ENCODE results near the gene ADGRG2.

Gene ADGRG2

DNA sequence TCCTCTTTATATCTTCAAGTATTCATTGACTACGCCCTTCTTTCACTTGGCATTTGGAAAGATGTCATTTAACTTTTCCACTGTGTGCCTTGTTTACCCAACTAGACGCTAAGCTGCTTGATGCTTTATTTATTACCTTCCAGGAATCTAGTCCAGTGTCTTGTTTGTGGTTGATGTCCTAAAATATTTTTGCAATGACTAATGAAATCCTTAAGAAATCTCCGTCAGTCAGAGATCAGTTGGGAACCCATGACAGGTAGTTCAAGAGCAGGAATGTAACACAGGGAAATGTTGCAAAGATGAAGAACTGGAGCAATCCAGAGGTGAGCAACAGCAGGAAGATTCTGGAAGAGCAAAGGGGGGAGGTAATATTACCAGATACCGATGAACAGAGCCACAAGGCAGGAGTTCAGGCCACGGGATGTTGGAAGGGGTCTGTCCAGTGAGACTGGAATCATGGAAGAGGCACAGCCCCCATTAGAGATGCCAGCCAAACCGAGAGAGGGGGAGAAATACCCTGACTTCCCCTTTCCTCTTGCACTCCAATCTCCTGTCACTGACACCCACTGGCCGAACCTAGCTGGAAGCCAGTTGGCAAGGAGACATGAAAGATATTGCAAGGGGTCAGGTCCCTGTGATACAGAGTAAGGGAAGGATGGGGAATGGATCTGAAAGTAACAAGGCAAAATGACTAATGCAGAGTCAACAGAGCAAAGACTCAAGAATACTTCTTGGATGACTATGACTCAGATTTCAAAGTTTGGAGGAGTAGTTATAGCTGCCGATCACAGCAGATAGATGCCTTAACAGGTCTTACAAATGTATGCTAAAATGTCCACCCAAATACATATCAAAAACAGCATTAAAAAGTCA is 75.7 kb downstream of the ADGRG2 start:
- no peak for TF ChIP-seq ZC3H10 (CRISPR knock-in tag; IDR thresholded peaks at IDR 0.05)
- no peak for TF ChIP-seq BACH2 (CRISPR knock-in tag; IDR thresholded peaks at IDR 0.05; ENCODE audit: borderline replicate concordance)
- TF ChIP-seq ZFP3 (CRISPR knock-in tag; IDR thresholded peaks at IDR 0.05), result no peak
- no peak for TF ChIP-seq ZNF70 (CRISPR knock-in tag; IDR thresholded peaks at IDR 0.05)
- TF ChIP-seq, protein P1, sequence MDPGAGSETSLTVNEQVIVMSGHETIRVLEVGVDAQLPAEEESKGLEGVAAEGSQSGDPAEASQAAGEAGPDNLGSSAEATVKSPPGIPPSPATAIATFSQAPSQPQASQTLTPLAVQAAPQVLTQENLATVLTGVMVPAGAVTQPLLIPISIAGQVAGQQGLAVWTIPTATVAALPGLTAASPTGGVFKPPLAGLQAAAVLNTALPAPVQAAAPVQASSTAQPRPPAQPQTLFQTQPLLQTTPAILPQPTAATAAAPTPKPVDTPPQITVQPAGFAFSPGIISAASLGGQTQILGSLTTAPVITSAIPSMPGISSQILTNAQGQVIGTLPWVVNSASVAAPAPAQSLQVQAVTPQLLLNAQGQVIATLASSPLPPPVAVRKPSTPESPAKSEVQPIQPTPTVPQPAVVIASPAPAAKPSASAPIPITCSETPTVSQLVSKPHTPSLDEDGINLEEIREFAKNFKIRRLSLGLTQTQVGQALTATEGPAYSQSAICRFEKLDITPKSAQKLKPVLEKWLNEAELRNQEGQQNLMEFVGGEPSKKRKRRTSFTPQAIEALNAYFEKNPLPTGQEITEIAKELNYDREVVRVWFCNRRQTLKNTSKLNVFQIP (CRISPR knock-in tag; IDR thresholded peaks at IDR 0.05; ENCODE audit: borderline replicate concordance, low read depth), result no peak
- TF ChIP-seq, protein P2, sequence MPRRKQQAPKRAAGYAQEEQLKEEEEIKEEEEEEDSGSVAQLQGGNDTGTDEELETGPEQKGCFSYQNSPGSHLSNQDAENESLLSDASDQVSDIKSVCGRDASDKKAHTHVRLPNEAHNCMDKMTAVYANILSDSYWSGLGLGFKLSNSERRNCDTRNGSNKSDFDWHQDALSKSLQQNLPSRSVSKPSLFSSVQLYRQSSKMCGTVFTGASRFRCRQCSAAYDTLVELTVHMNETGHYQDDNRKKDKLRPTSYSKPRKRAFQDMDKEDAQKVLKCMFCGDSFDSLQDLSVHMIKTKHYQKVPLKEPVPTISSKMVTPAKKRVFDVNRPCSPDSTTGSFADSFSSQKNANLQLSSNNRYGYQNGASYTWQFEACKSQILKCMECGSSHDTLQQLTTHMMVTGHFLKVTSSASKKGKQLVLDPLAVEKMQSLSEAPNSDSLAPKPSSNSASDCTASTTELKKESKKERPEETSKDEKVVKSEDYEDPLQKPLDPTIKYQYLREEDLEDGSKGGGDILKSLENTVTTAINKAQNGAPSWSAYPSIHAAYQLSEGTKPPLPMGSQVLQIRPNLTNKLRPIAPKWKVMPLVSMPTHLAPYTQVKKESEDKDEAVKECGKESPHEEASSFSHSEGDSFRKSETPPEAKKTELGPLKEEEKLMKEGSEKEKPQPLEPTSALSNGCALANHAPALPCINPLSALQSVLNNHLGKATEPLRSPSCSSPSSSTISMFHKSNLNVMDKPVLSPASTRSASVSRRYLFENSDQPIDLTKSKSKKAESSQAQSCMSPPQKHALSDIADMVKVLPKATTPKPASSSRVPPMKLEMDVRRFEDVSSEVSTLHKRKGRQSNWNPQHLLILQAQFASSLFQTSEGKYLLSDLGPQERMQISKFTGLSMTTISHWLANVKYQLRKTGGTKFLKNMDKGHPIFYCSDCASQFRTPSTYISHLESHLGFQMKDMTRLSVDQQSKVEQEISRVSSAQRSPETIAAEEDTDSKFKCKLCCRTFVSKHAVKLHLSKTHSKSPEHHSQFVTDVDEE (CRISPR knock-in tag; IDR thresholded peaks at IDR 0.05), result no peak
- TF ChIP-seq TCF4 (CRISPR knock-in tag; IDR thresholded peaks at IDR 0.05; ENCODE audit: borderline replicate concordance), result no peak
- TF ChIP-seq GLIS3 (CRISPR knock-in tag; IDR thresholded peaks at IDR 0.05), result no peak
- no peak for TF ChIP-seq SNAI2 (CRISPR knock-in tag; IDR thresholded peaks at IDR 0.05)
- no peak for TF ChIP-seq ZNF8 (CRISPR knock-in tag; IDR thresholded peaks at IDR 0.05)
- TF ChIP-seq, protein P3, sequence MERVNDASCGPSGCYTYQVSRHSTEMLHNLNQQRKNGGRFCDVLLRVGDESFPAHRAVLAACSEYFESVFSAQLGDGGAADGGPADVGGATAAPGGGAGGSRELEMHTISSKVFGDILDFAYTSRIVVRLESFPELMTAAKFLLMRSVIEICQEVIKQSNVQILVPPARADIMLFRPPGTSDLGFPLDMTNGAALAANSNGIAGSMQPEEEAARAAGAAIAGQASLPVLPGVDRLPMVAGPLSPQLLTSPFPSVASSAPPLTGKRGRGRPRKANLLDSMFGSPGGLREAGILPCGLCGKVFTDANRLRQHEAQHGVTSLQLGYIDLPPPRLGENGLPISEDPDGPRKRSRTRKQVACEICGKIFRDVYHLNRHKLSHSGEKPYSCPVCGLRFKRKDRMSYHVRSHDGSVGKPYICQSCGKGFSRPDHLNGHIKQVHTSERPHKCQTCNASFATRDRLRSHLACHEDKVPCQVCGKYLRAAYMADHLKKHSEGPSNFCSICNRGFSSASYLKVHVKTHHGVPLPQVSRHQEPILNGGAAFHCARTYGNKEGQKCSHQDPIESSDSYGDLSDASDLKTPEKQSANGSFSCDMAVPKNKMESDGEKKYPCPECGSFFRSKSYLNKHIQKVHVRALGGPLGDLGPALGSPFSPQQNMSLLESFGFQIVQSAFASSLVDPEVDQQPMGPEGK (CRISPR knock-in tag; IDR thresholded peaks at IDR 0.05; ENCODE audit: borderline replicate concordance), result no peak
- TF ChIP-seq RARB (CRISPR knock-in tag; IDR thresholded peaks at IDR 0.05), result no peak
- no peak for TF ChIP-seq ESRRG (CRISPR knock-in tag; IDR thresholded peaks at IDR 0.05)
- no peak for TF ChIP-seq ZNF565 (CRISPR knock-in tag; conservative IDR thresholded peaks at IDR 0.05; ENCODE audit: low read depth)
- TF ChIP-seq CSDC2 (CRISPR knock-in tag; IDR thresholded peaks at IDR 0.05), result no peak
- ATAC-seq, result no peak

DNA sequence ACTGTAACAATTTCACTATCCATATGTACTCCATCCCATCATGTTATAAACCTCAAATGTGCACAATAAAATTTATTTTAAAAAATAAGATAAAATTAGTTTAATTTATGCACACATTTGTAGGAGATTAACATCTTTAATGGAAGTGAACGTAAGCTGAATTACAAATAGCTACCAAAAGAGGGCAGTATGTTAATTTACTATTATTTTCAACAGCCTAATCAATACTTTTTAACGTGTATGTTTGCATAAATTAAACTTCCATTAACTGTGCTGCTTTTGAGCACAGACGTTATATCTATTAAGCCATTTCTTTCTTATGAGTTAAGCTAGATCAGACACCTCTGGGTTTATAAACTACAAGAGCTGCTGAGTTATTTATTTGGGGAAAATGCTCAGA is 81.9 kb downstream of the ADGRG2 start:
- no peak for ATAC-seq
- TF ChIP-seq TOX (CRISPR knock-in tag; IDR thresholded peaks at IDR 0.05; ENCODE audit: borderline replicate concordance) (no peak), ZFP3 (CRISPR knock-in tag; IDR thresholded peaks at IDR 0.05) (no peak)

DNA sequence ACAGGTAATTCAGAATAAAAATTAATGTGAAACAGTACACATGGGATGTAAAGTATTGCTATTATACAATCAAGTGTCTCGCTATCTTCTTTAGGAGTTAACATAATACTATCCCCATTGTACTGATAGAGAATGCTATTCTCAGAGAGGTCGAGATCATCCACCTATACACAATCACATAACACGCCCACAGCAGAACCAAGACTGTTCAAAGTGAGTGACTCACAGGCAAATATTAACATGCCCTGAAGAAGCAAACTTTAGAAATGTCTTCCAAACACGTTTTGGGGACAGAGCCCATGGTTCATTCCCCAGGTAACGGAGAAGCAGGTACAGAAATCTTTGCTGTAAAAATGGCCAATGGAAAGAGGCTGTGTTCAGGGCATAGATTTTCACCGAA is 88.2 kb downstream of the ADGRG2 start:
- TF ChIP-seq ISL1 (CRISPR knock-in tag; IDR thresholded peaks at IDR 0.05) (no peak), CSDC2 (CRISPR knock-in tag; IDR thresholded peaks at IDR 0.05) (no peak), SNAI2 (CRISPR knock-in tag; IDR thresholded peaks at IDR 0.05) (no peak)
- TF ChIP-seq, protein P4, sequence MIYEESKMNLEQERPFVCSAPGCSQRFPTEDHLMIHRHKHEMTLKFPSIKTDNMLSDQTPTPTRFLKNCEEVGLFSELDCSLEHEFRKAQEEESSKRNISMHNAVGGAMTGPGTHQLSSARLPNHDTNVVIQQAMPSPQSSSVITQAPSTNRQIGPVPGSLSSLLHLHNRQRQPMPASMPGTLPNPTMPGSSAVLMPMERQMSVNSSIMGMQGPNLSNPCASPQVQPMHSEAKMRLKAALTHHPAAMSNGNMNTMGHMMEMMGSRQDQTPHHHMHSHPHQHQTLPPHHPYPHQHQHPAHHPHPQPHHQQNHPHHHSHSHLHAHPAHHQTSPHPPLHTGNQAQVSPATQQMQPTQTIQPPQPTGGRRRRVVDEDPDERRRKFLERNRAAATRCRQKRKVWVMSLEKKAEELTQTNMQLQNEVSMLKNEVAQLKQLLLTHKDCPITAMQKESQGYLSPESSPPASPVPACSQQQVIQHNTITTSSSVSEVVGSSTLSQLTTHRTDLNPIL (CRISPR knock-in tag; IDR thresholded peaks at IDR 0.05; ENCODE audit: low read depth), result no peak
- no peak for ATAC-seq

DNA sequence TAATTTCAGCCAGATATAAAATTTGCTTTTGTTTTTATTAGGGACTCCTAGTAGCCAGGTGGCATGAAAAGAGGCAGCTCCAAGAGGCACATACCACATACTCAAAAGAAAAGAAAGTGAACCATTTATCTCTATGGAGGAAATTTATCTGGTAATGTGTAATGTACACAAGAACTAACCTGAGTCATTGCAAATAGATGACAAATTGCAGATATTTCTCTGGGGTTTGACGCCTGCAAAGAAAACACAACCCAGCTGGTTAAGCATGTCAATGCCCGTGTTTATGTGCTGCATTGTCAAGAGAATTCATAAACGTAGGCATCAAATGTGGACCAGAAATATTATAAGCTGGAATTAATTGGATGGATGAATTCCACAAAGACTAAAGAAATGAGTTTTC is 91.5 kb downstream of the ADGRG2 start:
- TF ChIP-seq SNAI2 (CRISPR knock-in tag; IDR thresholded peaks at IDR 0.05), result no peak
- no peak for TF ChIP-seq RARB (CRISPR knock-in tag; IDR thresholded peaks at IDR 0.05)
- no peak for TF ChIP-seq OSR1 (CRISPR knock-in tag; IDR thresholded peaks at IDR 0.05)
- TF ChIP-seq, protein P2 (CRISPR knock-in tag; IDR thresholded peaks at IDR 0.05), result no peak
- no peak for TF ChIP-seq ISL1 (CRISPR knock-in tag; IDR thresholded peaks at IDR 0.05)
- no peak for TF ChIP-seq ZFP30 (CRISPR knock-in tag; IDR thresholded peaks at IDR 0.05)
- no peak for TF ChIP-seq ARNTL (CRISPR knock-in tag; IDR thresholded peaks at IDR 0.05; ENCODE audit: borderline replicate concordance, low read depth)
- no peak for ATAC-seq

Data from SK-N-SH treated with all-trans-retinoic acid at 6 μM for 48 hours (cell line).